Hindlimb muscle (tissue), 1 donor: ENCODE measurements around the gene ADAM23. TPM values are rescaled to one million over a fixed set of nuclear protein-coding genes. Genes with fewer than 3 reads are reported as not detected.

Experiments used
- DNase-seq: peaks from one replicate; pipeline ENCODE4 v3.0.0-alpha.2; 2013
- polyA plus RNA-seq: library from polyadenylated mRNA; unstranded; fragments of 120-200 nt; gene quantifications from one replicate; pipeline ENCODE4 v1.2.1, GENCODE V29; 2013; ENCODE audit not compliant: insufficient read length

Gene ADAM23
- polyA plus RNA-seq, 1 donor, result 8.2 TPM

DNA sequence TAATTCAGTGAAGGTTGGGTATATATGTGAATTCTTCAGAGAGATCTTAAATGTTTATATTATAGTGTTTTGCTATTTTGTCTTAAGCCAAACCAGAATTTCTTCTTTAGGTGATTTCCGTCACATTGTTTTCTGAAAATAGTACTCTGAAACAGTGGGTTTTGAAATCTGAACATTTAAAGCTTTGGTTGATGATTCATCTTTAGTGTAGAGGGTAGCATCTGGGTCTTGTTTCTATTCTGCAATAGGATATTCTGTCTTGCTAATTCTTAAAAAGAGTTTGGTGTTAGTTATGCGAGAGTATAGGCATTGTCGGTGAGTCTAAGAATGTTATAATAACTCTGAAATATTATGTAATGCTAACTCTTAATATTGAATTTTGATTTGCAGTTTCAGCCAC is 129.4 kb downstream of the ADAM23 start:
- DNase-seq, result no peak

DNA sequence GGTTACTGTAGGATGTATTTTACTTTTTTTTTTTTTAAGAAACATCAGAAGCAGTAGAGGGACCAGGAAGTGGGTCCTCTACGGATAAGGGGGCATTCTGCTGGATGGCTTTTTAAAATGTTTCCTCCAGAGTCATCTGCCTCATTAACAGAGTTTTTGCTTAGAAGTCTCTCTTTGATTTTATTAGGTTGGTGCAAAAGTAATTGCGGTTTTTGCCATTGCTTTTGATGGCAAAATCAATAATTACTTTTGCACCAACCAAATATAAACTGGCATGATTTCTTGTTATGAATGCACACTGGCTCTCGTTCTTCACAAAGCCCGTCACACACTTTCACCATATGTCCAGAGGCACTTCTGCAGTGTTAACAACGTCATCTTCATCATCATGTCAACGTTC is 130.5 kb downstream of the ADAM23 start:
- DNase-seq, result no peak

- DNase-seq, result no peak
Observed at GRCh38 chr2:206584323-206585116, 141.2 kb downstream of the ADAM23 start.

GRCh38 chr2:206585335-206585734 is 142.0 kb downstream of the ADAM23 start:
- DNase-seq, result no peak

DNA sequence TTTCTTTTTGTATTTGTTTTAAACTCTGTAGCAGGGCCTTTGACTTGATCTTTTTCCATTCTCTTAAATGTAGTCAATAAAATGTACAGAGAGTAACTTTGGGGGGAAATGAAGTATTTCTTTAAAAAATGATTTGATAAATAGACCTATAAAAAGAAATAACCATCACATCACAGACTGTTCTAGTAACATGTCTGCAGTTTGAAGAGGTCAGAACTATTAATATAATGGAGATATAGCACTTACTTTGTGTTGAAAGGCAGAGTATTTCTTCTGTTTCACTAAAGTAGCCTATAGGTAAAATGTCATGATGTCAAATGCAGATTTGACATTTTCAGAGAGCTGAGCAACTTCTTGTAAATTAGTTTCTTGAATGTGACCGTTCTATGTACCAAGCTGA is 143.3 kb downstream of the ADAM23 start:
- no peak for DNase-seq

DNA sequence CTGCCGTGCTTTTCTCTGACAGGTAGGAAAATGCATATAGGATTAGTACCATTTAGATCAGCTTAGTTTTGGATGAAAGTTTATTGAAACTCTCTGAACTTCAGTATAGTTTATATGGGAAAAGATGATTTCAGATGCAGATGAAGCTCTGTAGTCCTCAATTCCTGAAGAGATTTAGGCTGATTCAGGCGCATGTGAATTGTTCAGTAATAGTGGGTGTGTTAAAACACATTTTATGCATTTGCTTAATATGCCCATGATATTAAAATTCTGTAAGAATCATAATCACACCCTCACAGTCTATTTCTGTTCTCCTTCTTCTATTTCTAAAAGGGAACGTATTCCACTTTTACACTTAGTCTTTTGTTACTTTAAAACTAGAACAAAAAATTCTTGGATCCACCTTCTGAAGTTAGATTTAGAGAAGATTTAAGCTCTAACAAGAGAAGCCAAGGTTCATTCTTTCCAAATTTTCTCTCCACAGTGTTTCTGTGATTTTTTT is 154.4 kb downstream of the ADAM23 start:
- DNase-seq, result no peak

DNA sequence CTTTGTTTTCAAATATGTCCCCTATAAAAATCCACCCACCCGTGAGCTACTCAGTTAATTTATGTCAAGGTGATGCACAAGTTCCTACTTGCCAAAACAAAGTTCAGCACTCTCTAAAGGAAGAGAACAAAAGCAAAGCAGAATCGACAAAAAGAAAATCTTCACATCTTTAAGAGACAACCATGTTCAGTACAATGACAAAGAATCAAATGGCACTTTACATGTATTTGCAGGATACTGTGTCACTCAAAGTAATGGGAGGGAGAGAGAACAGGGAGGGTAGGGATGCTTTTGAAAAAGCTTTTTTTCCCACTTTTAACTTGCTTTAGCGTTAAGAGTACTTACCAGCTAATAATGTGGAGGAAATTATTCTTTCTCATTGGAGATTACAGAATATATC is 159.9 kb downstream of the ADAM23 start:
- no peak for DNase-seq

DNA sequence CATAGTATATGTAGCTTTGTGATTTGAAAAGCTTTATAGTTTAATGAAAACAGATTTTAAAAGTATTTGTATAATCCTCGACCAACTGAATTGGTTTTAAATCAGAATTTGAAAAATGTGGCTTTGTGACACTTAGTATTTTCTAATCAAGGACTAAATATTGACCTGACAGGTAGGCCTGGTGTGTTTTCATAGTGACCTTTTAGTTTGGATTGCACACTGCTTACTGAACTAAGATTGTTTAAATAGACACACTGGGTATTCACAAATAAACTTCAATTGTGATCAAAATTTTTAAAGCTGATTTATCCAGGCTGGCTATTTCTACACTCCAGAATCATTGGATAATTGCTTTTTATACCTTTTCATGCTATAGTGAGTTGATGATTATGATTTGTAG is 167.1 kb downstream of the ADAM23 start:
- no peak for DNase-seq

GRCh38 chr2:206611191-206611590 is 167.9 kb downstream of the ADAM23 start:
- DNase-seq, result no peak

DNA sequence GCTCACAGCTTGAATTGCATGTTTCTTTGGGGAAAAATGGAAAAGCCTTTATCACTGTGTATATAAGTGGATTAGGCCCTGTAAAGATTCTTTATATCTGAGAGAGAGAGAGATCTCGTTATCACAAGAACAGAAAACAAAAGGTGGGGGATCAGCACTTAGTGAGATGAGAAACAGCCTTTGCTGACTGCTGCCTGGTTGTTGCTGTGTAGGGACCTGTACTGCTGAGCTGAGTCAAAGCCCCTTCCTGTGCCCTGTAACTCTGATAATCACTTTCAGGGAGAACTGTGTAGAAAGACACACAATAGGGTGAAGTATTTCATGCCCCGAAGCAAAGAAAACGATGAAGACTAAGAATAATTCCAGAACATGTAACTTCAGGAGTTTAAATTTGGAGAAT is 168.4 kb downstream of the ADAM23 start:
- no peak for DNase-seq

DNA sequence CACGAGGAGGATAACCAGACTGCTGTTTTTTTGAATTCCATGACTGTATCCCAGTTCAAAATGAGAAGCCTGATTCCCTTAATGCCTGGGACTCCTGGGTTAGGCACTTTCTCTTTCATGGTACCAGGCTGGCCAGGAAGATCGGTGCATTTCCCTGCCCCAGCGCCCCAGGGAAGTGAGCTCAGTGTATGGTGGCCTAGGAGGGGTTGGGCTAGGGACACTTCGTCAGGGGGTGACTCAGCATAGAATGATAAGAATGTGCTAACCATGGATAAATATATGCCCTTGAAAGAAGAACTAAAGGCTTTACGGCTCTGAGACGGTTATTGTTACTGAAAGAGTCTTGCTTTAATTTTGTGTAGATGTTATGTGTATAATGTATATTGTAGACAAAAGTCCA is 171.5 kb downstream of the ADAM23 start:
- DNase-seq, result no peak

GRCh38 chr2:206615417-206616089 is 172.2 kb downstream of the ADAM23 start:
- no peak for DNase-seq

DNA sequence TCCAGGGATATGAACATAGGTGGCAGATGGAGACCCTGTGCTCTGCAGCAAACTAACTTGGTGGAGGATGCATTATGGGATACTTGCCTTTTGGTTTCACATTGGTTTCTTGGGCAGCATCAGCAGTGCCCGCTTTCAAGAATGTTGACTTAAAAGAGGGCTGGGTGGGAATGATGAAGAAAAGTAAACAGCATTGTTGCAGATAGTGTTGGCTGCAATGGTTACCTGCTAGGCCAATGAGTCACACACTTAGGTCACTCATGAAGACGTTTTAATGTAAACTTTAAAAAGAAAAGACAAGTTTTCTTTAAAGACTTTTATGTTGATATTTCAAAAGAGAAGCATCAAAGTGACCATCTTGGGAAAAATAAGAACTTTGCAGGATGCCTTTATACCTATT is 172.8 kb downstream of the ADAM23 start:
- no peak for DNase-seq

GRCh38 chr2:206619011-206619410 is 175.7 kb downstream of the ADAM23 start:
- no peak for DNase-seq

GRCh38 chr2:206626108-206626507 is 182.8 kb downstream of the ADAM23 start:
- no peak for DNase-seq

- no peak for DNase-seq
Observed at GRCh38 chr2:206627632-206628031, 184.3 kb downstream of the ADAM23 start.

GRCh38 chr2:206631340-206631739 is 188.0 kb downstream of the ADAM23 start:
- DNase-seq, result no peak

- DNase-seq, result no peak
Observed at GRCh38 chr2:206635015-206635414, 191.7 kb downstream of the ADAM23 start.

DNA sequence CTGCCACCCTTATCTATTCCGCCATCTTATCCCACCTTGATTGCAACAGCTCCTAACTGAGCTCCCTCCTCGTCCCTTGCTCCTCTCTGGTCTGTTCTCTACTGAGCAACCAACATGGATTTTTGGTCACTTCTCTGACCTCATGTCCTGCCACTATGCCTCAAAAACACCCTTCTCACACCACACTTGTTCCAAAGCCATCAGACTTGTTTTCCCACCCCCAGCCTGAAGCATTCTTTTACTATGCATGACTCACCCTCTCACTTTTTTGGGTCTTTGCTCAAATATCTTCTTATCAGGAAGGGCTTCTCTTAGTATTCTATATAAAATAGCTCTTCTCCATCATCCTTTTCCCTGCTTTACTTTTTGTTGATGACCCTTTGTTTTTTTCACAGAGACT is 196.3 kb downstream of the ADAM23 start:
- no peak for DNase-seq

GRCh38 chr2:206641226-206641625 is 197.9 kb downstream of the ADAM23 start:
- no peak for DNase-seq

DNA sequence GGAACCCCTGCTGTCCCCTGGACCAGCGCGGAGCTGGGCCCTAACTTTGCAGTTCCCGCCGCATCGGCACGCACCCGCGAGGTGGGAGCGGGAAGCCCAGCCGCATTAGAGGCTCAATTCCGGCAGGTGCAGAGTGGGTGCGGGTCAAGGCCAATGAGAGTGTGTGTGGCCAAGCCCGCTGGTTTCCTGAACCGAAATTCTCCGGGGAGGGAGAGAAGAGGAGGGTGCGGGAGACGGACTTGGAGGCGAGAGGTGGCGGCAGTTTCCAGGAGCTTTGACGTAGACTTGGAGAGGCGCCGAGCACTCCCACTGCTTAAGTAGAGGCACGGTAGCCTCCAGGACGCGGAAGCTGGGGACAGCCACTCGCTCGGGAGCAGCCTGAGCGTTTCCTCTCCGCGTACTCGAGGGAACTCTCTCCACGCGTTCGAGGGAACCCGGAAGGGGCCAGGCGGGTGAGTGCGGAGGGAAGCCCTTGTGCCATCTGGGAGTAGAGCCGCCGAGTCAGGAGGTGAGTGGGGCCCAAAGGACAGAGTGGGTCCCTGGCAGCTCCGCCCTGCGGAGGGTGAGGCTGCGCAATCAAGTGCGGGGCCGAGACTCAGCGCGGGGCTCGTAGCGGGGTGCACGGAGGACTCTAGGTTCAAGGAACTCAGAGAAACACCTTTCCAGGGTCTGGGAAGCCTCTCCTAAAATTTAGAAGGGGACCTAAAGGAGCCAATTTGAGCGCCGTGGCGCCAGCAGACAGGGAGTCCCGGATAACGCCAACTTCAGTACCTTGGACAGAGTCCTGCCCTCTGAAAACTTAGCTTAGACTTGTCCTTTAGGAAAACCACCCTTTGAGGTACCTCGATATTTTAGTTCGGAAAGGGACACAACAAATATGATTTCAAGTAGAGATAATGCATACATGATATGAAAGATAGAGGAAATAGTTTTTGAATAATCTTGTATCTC is 199.0 kb downstream of the ADAM23 start, which contains the start of gene FAM237A:
Gene FAM237A (plus strand): TSS at position 413 of the 951 bp plus-strand sequence. CDS start 1,750 bp downstream, outside the sequence.
- DNase-seq, result peak; percentile 70

DNA sequence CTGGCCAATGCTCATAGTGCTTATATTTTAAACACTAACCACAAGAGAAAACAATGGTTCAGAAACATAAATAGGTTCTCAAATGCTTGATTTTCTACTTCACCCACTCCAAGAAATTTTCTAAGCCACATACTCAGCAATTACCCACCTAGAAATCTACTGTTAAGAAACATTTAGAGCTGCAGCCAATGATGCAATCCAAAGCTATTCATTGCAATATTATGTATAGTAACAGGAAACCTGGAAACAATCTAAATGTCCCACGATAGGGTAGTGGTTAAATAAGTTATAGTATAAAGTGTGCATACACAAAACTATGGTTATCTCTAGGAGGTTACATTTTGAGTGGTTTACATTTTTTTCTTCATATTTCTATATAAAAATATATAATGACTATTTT is 204.7 kb downstream of the ADAM23 start:
- no peak for DNase-seq

DNA sequence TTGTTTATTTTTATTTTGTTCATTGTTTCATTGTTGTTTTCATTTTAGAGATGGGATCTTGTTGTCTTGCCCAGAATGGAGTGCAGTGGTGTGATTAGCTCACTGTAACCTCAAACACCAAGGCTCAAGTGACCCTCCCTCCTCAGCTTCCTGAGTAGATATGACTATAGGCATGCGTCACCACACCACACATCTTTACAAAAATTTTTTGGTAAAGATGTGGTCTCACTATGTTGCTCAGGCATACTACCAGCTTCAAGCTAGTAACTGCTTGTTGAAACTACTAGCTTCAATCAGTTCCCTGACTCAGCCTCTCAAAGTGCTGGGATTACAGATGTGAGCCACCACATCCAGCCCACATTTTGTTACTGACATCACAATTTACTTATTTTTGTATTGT is 213.8 kb downstream of the ADAM23 start:
- DNase-seq, result no peak
